Keratinocyte (primary cell): ENCODE measurements around the gene CCDC192. TPM values are rescaled to one million over a fixed set of nuclear protein-coding genes. Genes with fewer than 3 reads are reported as not detected.

Experiments
- DNase-seq: peaks from one replicate; pipeline ENCODE4 v3.0.0-alpha.2; 2011; ENCODE audit warnings: low read depth, missing footprints, low spot score
- FAIRE-seq: peaks from 2 replicates; lab custom pipeline; 2011; peaks lifted over from hg19 to GRCh38; lab: Jason Lieb, UNC
- H2AFZ ChIP-seq: 2 replicates; pipeline ENCODE4 v1.6.0; 2012; ENCODE audit warnings: low read length, control low read depth, inconsistent platforms; ENCODE audit not compliant: control insufficient read depth
- H3K27ac ChIP-seq: 2 replicates; pipeline ENCODE4 v1.5.1; 2011; ENCODE audit warnings: low read length; ENCODE audit not compliant: control insufficient read depth, insufficient read depth
- H3K27me3 ChIP-seq: 3 replicates; pipeline ENCODE4 v1.6.0; 2011; ENCODE audit warnings: low read length; ENCODE audit not compliant: control insufficient read depth, insufficient read depth; ENCODE audit errors: extremely low read depth
- H3K36me3 ChIP-seq, 2 experiments: 2 replicates in 1 of 2; 3 replicates in 1 of 2; pipeline ENCODE4 v1.5.1; 2011; ENCODE audit warnings: low read length in 2 of 2, mild to moderate bottlenecking in 1 of 2; ENCODE audit not compliant: control insufficient read depth in 2 of 2, insufficient read depth in 2 of 2; ENCODE audit errors: extremely low read depth in 1 of 2
- H3K4me1 ChIP-seq: 3 replicates; pipeline ENCODE4 v1.5.1; 2011; ENCODE audit warnings: low read length; ENCODE audit not compliant: control insufficient read depth, insufficient read depth; ENCODE audit errors: extremely low read depth
- H3K4me2 ChIP-seq: 3 replicates; pipeline ENCODE4 v1.6.0; 2011; ENCODE audit warnings: low read depth, low read length; ENCODE audit not compliant: control insufficient read depth, insufficient read depth; ENCODE audit errors: extremely low read depth
- H3K4me3 ChIP-seq, 3 experiments: fragments of 200-600 bp in 1 of 3; sonication (generic) in 1 of 3; 2 replicates in 2 of 3; 3 replicates in 1 of 3; pipeline ENCODE4 v1.5.1; 2011 to 2016; ENCODE audit warnings: low read length in 3 of 3, mild to moderate bottlenecking in 3 of 3, control low read depth in 2 of 3, inconsistent platforms in 1 of 3, low read depth in 1 of 3, mixed read lengths in 1 of 3, mixed run types in 1 of 3, moderate library complexity in 1 of 3; ENCODE audit not compliant: control insufficient read depth in 2 of 3, insufficient read depth in 2 of 3; ENCODE audit errors: extremely low read depth in 1 of 3
- H3K79me2 ChIP-seq: 2 replicates; pipeline ENCODE4 v1.6.0; 2012; ENCODE audit warnings: low read length; ENCODE audit not compliant: control insufficient read depth, insufficient read depth
- H3K9ac ChIP-seq: 3 replicates; pipeline ENCODE4 v1.6.0; 2011; ENCODE audit warnings: low read length; ENCODE audit not compliant: control insufficient read depth, insufficient read depth; ENCODE audit errors: extremely low read depth
- H3K9me1 ChIP-seq: 3 replicates; pipeline ENCODE4 v1.6.0; 2011; ENCODE audit warnings: low read length; ENCODE audit not compliant: control insufficient read depth, insufficient read depth; ENCODE audit errors: extremely low read depth
- H3K9me3 ChIP-seq: 2 replicates; pipeline ENCODE4 v1.5.1; 2012; ENCODE audit warnings: low read depth, low read length; ENCODE audit not compliant: control insufficient read depth
- H4K20me1 ChIP-seq: 3 replicates; pipeline ENCODE4 v1.6.0; 2011; ENCODE audit warnings: low read length; ENCODE audit not compliant: control insufficient read depth, insufficient read depth; ENCODE audit errors: extremely low read depth
- CTCF ChIP-seq, 3 experiments: IDR thresholded peaks in 1 of 3; conservative IDR thresholded peaks in 1 of 3; optimal IDR thresholded peaks in 1 of 3; 2 replicates in 2 of 3; 3 replicates in 1 of 3; pipeline versions ENCODE3 to v1.5.1; 2011; ENCODE audit warnings: low read length in 3 of 3, mild to moderate bottlenecking in 3 of 3, moderate library complexity in 2 of 3, control low read depth in 1 of 3, inconsistent platforms in 1 of 3; ENCODE audit not compliant: insufficient read depth in 2 of 3; ENCODE audit errors: extremely low read depth in 1 of 3
- EZH2 ChIP-seq: IDR thresholded peaks from one replicate; pipeline ENCODE4 v1.6.1; 2012; ENCODE audit warnings: inconsistent platforms, mild to moderate bottlenecking, low read length, moderate library complexity
- dilution Hi-C: fragments of 300-500 bp; cut with MboI; formaldehyde crosslinking; loops from one replicate; pipeline ENCODE4 v1.7.0; 2020; ENCODE audit warnings: low sequenced_read_pairs; ENCODE audit not compliant: extremely low pct_ligation_motif_present
- polyA plus RNA-seq, 5 experiments: library from polyadenylated mRNA; depleted of rRNA in 3 of 5; stranded (reverse) in 3 of 5; stranded (forward) in 1 of 5; unstranded in 1 of 5; fragments of >200 nt; gene quantifications; 1 replicate in 1 of 5; 2 replicates in 3 of 5; 3 replicates in 1 of 5; pipeline versions ENCODE4 v1.2.1 to v1.2.3, GENCODE V29; 2011 to 2012; ENCODE audit warnings: missing spikeins in 2 of 5, low read depth in 1 of 5, low replicate concordance in 1 of 5

Gene CCDC192
- polyA plus RNA-seq, 1 donor (not counting 4 experiments of a cell fraction or from before 2014, with no cell fraction given), result not detected

- Histone ChIP-seq H3K79me2 (no peaks in the 10 kb centered on the region), H3K4me2 (no peak overlapping the region), H3K4me3 (no peak overlapping the region), H3K27ac (no peak overlapping the region), H4K20me1 (no peaks in the 10 kb centered on the region), H2AFZ (no peak overlapping the region), H3K9me3 (no peaks in the 10 kb centered on the region), H3K36me3 (no peaks in the 10 kb centered on the region), H3K4me1 (no peaks in the 10 kb centered on the region), H3K9me1 (no peaks in the 10 kb centered on the region), H3K9ac (no peak overlapping the region), H3K27me3 (no peaks in the 10 kb centered on the region)
- no peak for FAIRE-seq
- no peak for DNase-seq
- dilution Hi-C loops, result no loop called here
- TF ChIP-seq EZH2 (no peak), CTCF (optimal IDR thresholded peaks at IDR 0.05 in 1 of 3, IDR thresholded peaks at IDR 0.05 in 1 of 3, conservative IDR thresholded peaks at IDR 0.05 in 1 of 3; ENCODE audit: extremely low read depth in 1 of 3, insufficient read depth in 2 of 3, low read length in 3 of 3) (no peak)
Observed at GRCh38 chr5:127754259-127754658, 51.1 kb downstream of the CCDC192 start.

- Histone ChIP-seq H3K9ac (no peak overlapping the region), H2AFZ (no peak overlapping the region), H4K20me1 (no peaks in the 10 kb centered on the region), H3K79me2 (no peaks in the 10 kb centered on the region), H3K4me1 (no peaks in the 10 kb centered on the region), H3K27ac (no peak overlapping the region), H3K4me3 (no peak overlapping the region), H3K27me3 (no peaks in the 10 kb centered on the region), H3K4me2 (no peak overlapping the region), H3K36me3 (no peaks in the 10 kb centered on the region), H3K9me3 (no peaks in the 10 kb centered on the region), H3K9me1 (no peaks in the 10 kb centered on the region)
- TF ChIP-seq CTCF (optimal IDR thresholded peaks at IDR 0.05 in 1 of 3, IDR thresholded peaks at IDR 0.05 in 1 of 3, conservative IDR thresholded peaks at IDR 0.05 in 1 of 3; ENCODE audit: extremely low read depth in 1 of 3, insufficient read depth in 2 of 3, low read length in 3 of 3) (no peak), EZH2 (no peak)
- dilution Hi-C loops, result no loop called here
- no peak for FAIRE-seq
- no peak for DNase-seq
Observed at GRCh38 chr5:127754706-127755105, 51.5 kb downstream of the CCDC192 start.
